HG02981 (cell line): ENCODE measurements around the gene TTC32.
A peak's percentile ranks its signal among the peaks of the same experiment; 100 is the strongest.
"Not testable (repeated sequence)": the region's sequence is repeated elsewhere in the genome, so short reads cannot be mapped to it uniquely, and the experiment has no call there.

Experiments
- ATAC-seq: cut with Tn5 transposase; IDR thresholded peaks from one replicate; pipeline ENCODE4 v1.9.1; 2021; ENCODE audit warnings: mild to moderate bottlenecking, moderate library complexity; ENCODE audit not compliant: unreplicated experiment

TTC32 gene

GRCh38 chr2:19899985-19900930 is 1.5 kb downstream of the TTC32 start:
- ATAC-seq: peak; percentile 30

- ATAC-seq: no peak
Observed at GRCh38 chr2:19898592-19899329, 3.0 kb downstream of the TTC32 start.

GRCh38 chr2:19897623-19898245 is 4.0 kb downstream of the TTC32 start:
- ATAC-seq: no peak

- ATAC-seq: no peak
Observed at GRCh38 chr2:19895535-19895934, 6.2 kb downstream of the TTC32 start.

- ATAC-seq: no peak
Observed at GRCh38 chr2:19894134-19894792, 7.5 kb downstream of the TTC32 start.

GRCh38 chr2:19893520-19894133 is 8.2 kb downstream of the TTC32 start:
- peak; percentile 74 for ATAC-seq

- ATAC-seq: not testable (repeated sequence)
Observed at GRCh38 chr2:19891971-19892370, 9.8 kb downstream of the TTC32 start.

- ATAC-seq: no peak
Observed at GRCh38 chr2:19890104-19890503, 11.7 kb downstream of the TTC32 start.

- ATAC-seq: no peak
Observed at GRCh38 chr2:19888831-19889230, 13.0 kb downstream of the TTC32 start.

GRCh38 chr2:19887510-19887909 is 14.3 kb downstream of the TTC32 start:
- no peak for ATAC-seq

- no peak for ATAC-seq
Observed at GRCh38 chr2:19886261-19886660, 15.5 kb downstream of the TTC32 start.

GRCh38 chr2:19885791-19886190 is 16.0 kb downstream of the TTC32 start:
- ATAC-seq: no peak

- ATAC-seq: no peak
Observed at GRCh38 chr2:19883971-19884720, 17.6 kb downstream of the TTC32 start.

GRCh38 chr2:19883486-19883885 is 18.3 kb downstream of the TTC32 start:
- no peak for ATAC-seq

GRCh38 chr2:19882286-19882685 is 19.5 kb downstream of the TTC32 start:
- no peak for ATAC-seq

- no peak for ATAC-seq
Observed at GRCh38 chr2:19881908-19882265, 19.9 kb downstream of the TTC32 start.

GRCh38 chr2:19881221-19881907 is 20.4 kb downstream of the TTC32 start:
- no peak for ATAC-seq

- ATAC-seq: not testable (repeated sequence)
Observed at GRCh38 chr2:19880191-19880590, 21.6 kb downstream of the TTC32 start.

- no peak for ATAC-seq
Observed at GRCh38 chr2:19879120-19879519, 22.7 kb downstream of the TTC32 start.
